DOHH2 (cell line): ENCODE data around the gene SMIM8.

ENCODE experiments used
- H3F3A ChIP-seq: fragments of 200-600 bp; sonication (generic), shearing (Covaris generic); 2 replicates; pipeline ENCODE4 v1.6.0; 2016; ENCODE audit warnings: antibody characterized with exemption, mild to moderate bottlenecking; ENCODE audit not compliant: control insufficient read depth, insufficient read depth
- H3K27ac ChIP-seq: fragments of 200-600 bp; sonication (generic); 2 replicates; pipeline ENCODE4 v1.5.1; 2014; ENCODE audit warnings: low read depth, mild to moderate bottlenecking, low read length, moderate library complexity
- H3K27me3 ChIP-seq: fragments of 200-600 bp; sonication (generic); 2 replicates; pipeline ENCODE4 v1.6.1; 2014; ENCODE audit warnings: mild to moderate bottlenecking, low read length, mixed read lengths; ENCODE audit not compliant: control insufficient read depth
- H3K36me3 ChIP-seq: fragments of 200-600 bp; sonication (generic); 2 replicates; pipeline ENCODE4 v1.6.1; 2014; ENCODE audit warnings: mild to moderate bottlenecking, low read length, moderate library complexity, mixed read lengths; ENCODE audit not compliant: control insufficient read depth
- H3K4me1 ChIP-seq: fragments of 200-600 bp; sonication (generic); 2 replicates; pipeline ENCODE4 v1.6.1; 2014; ENCODE audit warnings: mild to moderate bottlenecking, low read length, mixed read lengths; ENCODE audit not compliant: control insufficient read depth
- H3K4me2 ChIP-seq: fragments of 200-600 bp; sonication (generic); 2 replicates; pipeline ENCODE4 v1.6.0; 2014; ENCODE audit warnings: mild to moderate bottlenecking, low read length, moderate library complexity
- H3K4me3 ChIP-seq: fragments of 200-600 bp; sonication (generic); 2 replicates; pipeline ENCODE4 v1.5.1; 2014; ENCODE audit warnings: mild to moderate bottlenecking, low read length, mixed read lengths
- H3K79me2 ChIP-seq: fragments of 200-600 bp; sonication (generic); 2 replicates; pipeline ENCODE4 v1.6.1; 2014; ENCODE audit warnings: mild to moderate bottlenecking, low read length, mixed read lengths; ENCODE audit not compliant: control insufficient read depth
- H3K9me2 ChIP-seq: fragments of 200-600 bp; sonication (generic); replicated peaks from 2 replicates; pipeline ENCODE4 v1.6.1; 2014; ENCODE audit warnings: mild to moderate bottlenecking, low read length, mixed read lengths; ENCODE audit not compliant: control insufficient read depth
- H3K9me3 ChIP-seq: fragments of 200-600 bp; sonication (generic); 2 replicates; pipeline ENCODE4 v1.6.1; 2014; ENCODE audit warnings: antibody characterized with exemption, low read length, mixed read lengths; ENCODE audit not compliant: control insufficient read depth, insufficient read depth
- H4K20me1 ChIP-seq: fragments of 200-600 bp; sonication (generic); 2 replicates; pipeline ENCODE4 v1.6.0; 2014; ENCODE audit warnings: low read depth, mild to moderate bottlenecking, antibody characterized with exemption, low read length, moderate library complexity; ENCODE audit not compliant: control insufficient read depth, insufficient read depth
- EZH2phosphoT487 ChIP-seq: fragments of 200-600 bp; sonication (generic); IDR thresholded peaks from 2 replicates; pipeline ENCODE4 v1.6.1; 2017; ENCODE audit warnings: borderline replicate concordance, mild to moderate bottlenecking, antibody characterized with exemption, low read length, moderate library complexity, mixed read lengths
- TF ChIP-seq, protein P1 (sequence below): fragments of 200-600 bp; sonication (generic); IDR thresholded peaks from one replicate; pipeline ENCODE4 v1.5.1; 2014; ENCODE audit warnings: antibody characterized with exemption, mild to moderate bottlenecking, low read depth, low read length; ENCODE audit not compliant: poor library complexity, severe bottlenecking

The SMIM8 gene

DNA sequence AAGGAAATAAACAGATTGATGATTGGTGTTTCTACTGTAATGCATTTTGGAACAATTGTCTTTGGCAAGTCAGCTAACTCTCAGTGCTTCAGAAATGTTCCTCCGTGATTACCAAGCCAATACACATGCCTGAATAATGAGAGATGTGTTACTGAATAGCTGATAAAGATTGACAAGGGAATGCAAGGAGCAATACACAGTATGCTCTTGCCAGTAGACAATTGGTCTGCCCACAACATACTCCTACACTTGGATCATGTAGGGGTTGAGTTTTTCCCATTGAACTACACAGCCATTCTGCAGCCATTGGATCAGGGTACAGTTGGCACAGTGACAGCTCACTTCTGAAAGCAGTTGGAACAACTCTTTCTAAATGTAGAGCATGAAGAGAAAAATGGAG, 12.3 kb downstream of the SMIM8 start:
- Histone ChIP-seq H3K9me2 (no peaks in the 10 kb centered on the region), H4K20me1 (no peaks in the 10 kb centered on the region), H3K27me3 (no peaks in the 10 kb centered on the region), H3F3A (no peaks in the 10 kb centered on the region), H3K4me1 (0 out of 2 replicates have a peak, but pooled peaks cover 3% of the 10 kb centered on the region), H3K4me2 (no peak overlapping the region), H3K9me3 (no peaks in the 10 kb centered on the region), H3K36me3 (no peaks in the 10 kb centered on the region), H3K4me3 (no peak overlapping the region), H3K79me2 (0 out of 2 replicates have a peak, but pooled peaks cover 4% of the 10 kb centered on the region), H3K27ac (no peak overlapping the region)
- TF ChIP-seq EZH2phosphoT487, result no peak
- TF ChIP-seq, protein P1, sequence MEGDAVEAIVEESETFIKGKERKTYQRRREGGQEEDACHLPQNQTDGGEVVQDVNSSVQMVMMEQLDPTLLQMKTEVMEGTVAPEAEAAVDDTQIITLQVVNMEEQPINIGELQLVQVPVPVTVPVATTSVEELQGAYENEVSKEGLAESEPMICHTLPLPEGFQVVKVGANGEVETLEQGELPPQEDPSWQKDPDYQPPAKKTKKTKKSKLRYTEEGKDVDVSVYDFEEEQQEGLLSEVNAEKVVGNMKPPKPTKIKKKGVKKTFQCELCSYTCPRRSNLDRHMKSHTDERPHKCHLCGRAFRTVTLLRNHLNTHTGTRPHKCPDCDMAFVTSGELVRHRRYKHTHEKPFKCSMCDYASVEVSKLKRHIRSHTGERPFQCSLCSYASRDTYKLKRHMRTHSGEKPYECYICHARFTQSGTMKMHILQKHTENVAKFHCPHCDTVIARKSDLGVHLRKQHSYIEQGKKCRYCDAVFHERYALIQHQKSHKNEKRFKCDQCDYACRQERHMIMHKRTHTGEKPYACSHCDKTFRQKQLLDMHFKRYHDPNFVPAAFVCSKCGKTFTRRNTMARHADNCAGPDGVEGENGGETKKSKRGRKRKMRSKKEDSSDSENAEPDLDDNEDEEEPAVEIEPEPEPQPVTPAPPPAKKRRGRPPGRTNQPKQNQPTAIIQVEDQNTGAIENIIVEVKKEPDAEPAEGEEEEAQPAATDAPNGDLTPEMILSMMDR, result no peak

DNA sequence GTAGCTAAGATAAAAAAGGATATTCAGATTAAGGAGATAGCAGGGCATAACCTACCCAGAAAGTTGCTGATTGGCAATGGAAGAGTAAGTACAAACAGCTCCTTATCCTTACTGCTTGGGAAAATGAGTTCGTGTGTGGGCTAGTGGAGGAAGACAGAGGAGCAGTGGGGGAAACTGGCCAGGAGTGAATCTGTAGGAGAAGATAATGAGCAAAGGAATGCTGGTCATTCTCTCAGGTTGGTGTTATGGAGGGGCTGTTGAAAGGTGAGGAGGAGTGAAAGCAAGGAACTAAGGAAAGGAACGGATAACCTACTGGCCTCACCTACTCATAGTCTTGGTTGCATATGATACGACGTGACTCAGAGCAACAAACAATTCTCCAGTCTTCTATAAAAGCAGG, 14.0 kb downstream of the SMIM8 start:
- H3K27me3 ChIP-seq, result no peaks in the 10 kb centered on the region

DNA sequence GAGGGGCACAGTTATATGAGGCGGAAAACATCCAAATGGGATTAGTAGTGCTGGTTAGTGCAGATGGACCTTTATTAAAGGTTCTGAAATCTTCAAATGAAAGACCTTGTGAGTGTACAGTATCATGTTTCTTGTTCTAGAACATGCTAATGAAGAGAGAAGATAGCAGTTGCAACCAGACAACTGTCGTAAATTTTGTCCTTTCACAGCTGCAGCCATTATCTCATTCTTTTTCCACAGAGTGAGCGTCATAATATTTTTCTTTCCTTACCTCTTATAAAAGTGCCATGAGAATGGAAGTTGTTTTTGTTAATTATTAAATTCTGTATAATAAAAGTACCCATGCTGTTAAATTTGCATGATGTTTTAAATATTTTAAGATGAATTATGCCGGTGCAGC, 17.8 kb downstream of the SMIM8 start:
- H3K36me3 ChIP-seq, result no peaks in the 10 kb centered on the region
- H3K9me2 ChIP-seq, result no peaks in the 10 kb centered on the region
- no peaks in the 10 kb centered on the region for H3K4me1 ChIP-seq
- no peak overlapping the region for H3K4me3 ChIP-seq
- no peaks in the 10 kb centered on the region for H3K79me2 ChIP-seq
- H3K27ac ChIP-seq, result no peak overlapping the region
- H3K27me3 ChIP-seq, result no peaks in the 10 kb centered on the region
- H3F3A ChIP-seq, result no peaks in the 10 kb centered on the region
- no peaks in the 10 kb centered on the region for H3K9me3 ChIP-seq
- H4K20me1 ChIP-seq, result no peaks in the 10 kb centered on the region
- TF ChIP-seq, protein P1, result no peak
- TF ChIP-seq EZH2phosphoT487, result no peak
- H3K4me2 ChIP-seq, result no peak overlapping the region

More for the DNA sequence above, 14.0 kb downstream of the SMIM8 start:
- H3K9me3 ChIP-seq, result no peaks in the 10 kb centered on the region
- H3K4me3 ChIP-seq, result no peak overlapping the region
- 0 out of 2 replicates have a peak, but pooled peaks cover 4% of the 10 kb centered on the region for H3K79me2 ChIP-seq
- no peaks in the 10 kb centered on the region for H3K36me3 ChIP-seq
- no peaks in the 10 kb centered on the region for H3K9me2 ChIP-seq
- H3K27ac ChIP-seq, result no peak overlapping the region
- no peaks in the 10 kb centered on the region for H3K4me1 ChIP-seq
- no peak for TF ChIP-seq EZH2phosphoT487
- TF ChIP-seq, protein P1, result no peak
- no peaks in the 10 kb centered on the region for H3F3A ChIP-seq
- H3K4me2 ChIP-seq, result no peak overlapping the region
- no peaks in the 10 kb centered on the region for H4K20me1 ChIP-seq

DNA sequence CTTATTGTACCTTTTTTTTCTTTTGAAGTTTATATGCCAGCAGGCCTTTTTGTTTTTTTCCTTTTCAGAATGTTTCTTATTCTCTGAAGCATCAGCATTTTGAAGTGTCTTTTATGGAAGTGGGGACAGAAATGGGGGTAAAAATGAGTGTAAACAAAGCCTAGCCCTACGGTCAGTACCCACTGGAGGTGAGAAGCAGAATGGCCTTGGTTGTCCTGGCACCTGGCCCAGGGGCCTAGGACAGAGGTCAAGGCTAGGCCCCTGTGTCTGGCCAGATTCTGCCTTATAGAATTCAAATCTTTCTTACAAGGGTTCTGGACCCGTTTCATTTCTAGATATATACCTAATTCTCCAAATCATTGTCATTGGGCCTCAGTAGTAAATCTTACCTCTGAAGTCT, 18.8 kb downstream of the SMIM8 start:
- TF ChIP-seq EZH2phosphoT487, result no peak
- TF ChIP-seq, protein P1, result no peak
- Histone ChIP-seq H3F3A (no peaks in the 10 kb centered on the region), H4K20me1 (no peaks in the 10 kb centered on the region), H3K9me2 (no peaks in the 10 kb centered on the region), H3K4me1 (no peaks in the 10 kb centered on the region), H3K9me3 (no peaks in the 10 kb centered on the region), H3K4me3 (no peak overlapping the region), H3K4me2 (no peak overlapping the region), H3K79me2 (no peaks in the 10 kb centered on the region), H3K27ac (no peak overlapping the region), H3K36me3 (no peaks in the 10 kb centered on the region), H3K27me3 (no peaks in the 10 kb centered on the region)
